GM20000 (cell line): Measurements from ENCODE around the gene CEP78.

Experiments used
- DNase-seq: peaks from one replicate; pipeline ENCODE4 v3.0.0; 2012; ENCODE audit warnings: low spot score
- CTCF ChIP-seq: IDR thresholded peaks from 2 replicates; pipeline ENCODE4 v1.5.1; 2012; ENCODE audit warnings: mild to moderate bottlenecking, control low read depth; ENCODE audit errors: extremely low read depth, missing control alignments

CEP78 gene

GRCh38 chr9:78288214-78288892, 52.5 kb downstream of the CEP78 start:
- TF ChIP-seq CTCF = no peak
- no peak for DNase-seq

GRCh38 chr9:78289474-78289873, 53.6 kb downstream of the CEP78 start:
- no peak for DNase-seq
- TF ChIP-seq CTCF = no peak

GRCh38 chr9:78291240-78291925, 55.5 kb downstream of the CEP78 start:
- no peak for TF ChIP-seq CTCF

GRCh38 chr9:78292026-78292425, 56.2 kb downstream of the CEP78 start:
- DNase-seq = no peak
- TF ChIP-seq CTCF = no peak

More at GRCh38 chr9:78291240-78291925, 55.5 kb downstream of the CEP78 start:
- no peak for DNase-seq

GRCh38 chr9:78292716-78293497, 57.0 kb downstream of the CEP78 start:
- DNase-seq = no peak

GRCh38 chr9:78294290-78295176, 58.7 kb downstream of the CEP78 start:
- DNase-seq = no peak
- TF ChIP-seq CTCF = no peak

More at GRCh38 chr9:78292716-78293497, 57.0 kb downstream of the CEP78 start:
- TF ChIP-seq CTCF = no peak
